Erythroblast (primary cell): ENCODE measurements around the gene SORT1.
"Not testable (repeated sequence)": the region's sequence is repeated elsewhere in the genome, so short reads cannot be mapped to it uniquely, and the experiment has no call there.

Experiments used
- DNase-seq, 2 experiments: peaks; one replicate each; lab custom pipeline; 2025; lab: John Stamatoyannopoulos, UW
- GATA1 ChIP-seq: IDR thresholded peaks from 2 replicates; pipeline ENCODE4 v1.6.1; 2011; ENCODE audit warnings: low read depth, mild to moderate bottlenecking, control low read depth, low read length, moderate library complexity
- POLR2A ChIP-seq: IDR thresholded peaks from 2 replicates; pipeline ENCODE4 v1.6.1; 2011; ENCODE audit warnings: mild to moderate bottlenecking, low read length

Gene SORT1

GRCh38 chr1:109298666-109299557 is 98.8 kb downstream of the SORT1 start:
- DNase-seq, result no peak
- TF ChIP-seq POLR2A (no peak), GATA1 (no peak)

- no peak for DNase-seq
- no peak for TF ChIP-seq POLR2A
- no peak for TF ChIP-seq GATA1
Measured at GRCh38 chr1:109296782-109297181, 100.9 kb downstream of the SORT1 start.

- no peak for TF ChIP-seq POLR2A
- no peak for TF ChIP-seq GATA1
- no peak for DNase-seq
Measured at GRCh38 chr1:109295712-109296415, 101.9 kb downstream of the SORT1 start.

GRCh38 chr1:109294481-109294880 is 103.2 kb downstream of the SORT1 start:
- TF ChIP-seq GATA1 (no peak), POLR2A (no peak)
- no peak for DNase-seq

- DNase-seq, result no peak
- no peak for TF ChIP-seq GATA1
- TF ChIP-seq POLR2A, result no peak
Measured at GRCh38 chr1:109293026-109293425, 104.7 kb downstream of the SORT1 start.

- TF ChIP-seq POLR2A, result no peak
- DNase-seq, result no peak
Measured at GRCh38 chr1:109292364-109292763, 105.4 kb downstream of the SORT1 start.

- DNase-seq, result no peak
- TF ChIP-seq GATA1 (no peak), POLR2A (no peak)
Measured at GRCh38 chr1:109290998-109291397, 106.7 kb downstream of the SORT1 start.

GRCh38 chr1:109290137-109290536 is 107.6 kb downstream of the SORT1 start:
- TF ChIP-seq GATA1 (no peak), POLR2A (no peak)
- no peak for DNase-seq

GRCh38 chr1:109286762-109287161 is 111.0 kb downstream of the SORT1 start:
- DNase-seq, result not testable (repeated sequence)

GRCh38 chr1:109283748-109284600 is 113.7 kb downstream of the SORT1 start:
- TF ChIP-seq POLR2A, result no peak
- no peak for TF ChIP-seq GATA1
- no peak for DNase-seq

GRCh38 chr1:109282952-109283747 is 114.6 kb downstream of the SORT1 start, which contains the start of gene PSRC1:
PSRC1 (minus strand) TSS chr1:109283145.
- DNase-seq, result peak; percentile 92 to 96
- TF ChIP-seq POLR2A (peak; percentile 85), GATA1 (no peak)

GRCh38 chr1:109282497-109282951 is 115.2 kb downstream of the SORT1 start:
- no peak for TF ChIP-seq GATA1
- no peak for TF ChIP-seq POLR2A
- DNase-seq, result no peak
